Right renal cortex interstitium (tissue), 3 donors: Measurements from ENCODE around the gene RGS6. TPM values are rescaled to one million over a fixed set of nuclear protein-coding genes. Genes with fewer than 3 reads are reported as not detected.

ENCODE experiments used
- DNase-seq, 3 donors: peaks; one replicate each; pipeline ENCODE4 v3.0.0-alpha.2; 2013; ENCODE audit warnings: low read depth in 3 of 3, low spot score in 2 of 3
- polyA plus RNA-seq, 3 donors: library from polyadenylated mRNA; unstranded; fragments of 120-200 nt; gene quantifications; one replicate each; pipeline ENCODE4 v1.2.1, GENCODE V29; 2013; ENCODE audit not compliant: insufficient read length in 3 of 3

Gene RGS6
- polyA plus RNA-seq, 3 donors = 0.74 to 1.4 (median 0.80) TPM

DNA sequence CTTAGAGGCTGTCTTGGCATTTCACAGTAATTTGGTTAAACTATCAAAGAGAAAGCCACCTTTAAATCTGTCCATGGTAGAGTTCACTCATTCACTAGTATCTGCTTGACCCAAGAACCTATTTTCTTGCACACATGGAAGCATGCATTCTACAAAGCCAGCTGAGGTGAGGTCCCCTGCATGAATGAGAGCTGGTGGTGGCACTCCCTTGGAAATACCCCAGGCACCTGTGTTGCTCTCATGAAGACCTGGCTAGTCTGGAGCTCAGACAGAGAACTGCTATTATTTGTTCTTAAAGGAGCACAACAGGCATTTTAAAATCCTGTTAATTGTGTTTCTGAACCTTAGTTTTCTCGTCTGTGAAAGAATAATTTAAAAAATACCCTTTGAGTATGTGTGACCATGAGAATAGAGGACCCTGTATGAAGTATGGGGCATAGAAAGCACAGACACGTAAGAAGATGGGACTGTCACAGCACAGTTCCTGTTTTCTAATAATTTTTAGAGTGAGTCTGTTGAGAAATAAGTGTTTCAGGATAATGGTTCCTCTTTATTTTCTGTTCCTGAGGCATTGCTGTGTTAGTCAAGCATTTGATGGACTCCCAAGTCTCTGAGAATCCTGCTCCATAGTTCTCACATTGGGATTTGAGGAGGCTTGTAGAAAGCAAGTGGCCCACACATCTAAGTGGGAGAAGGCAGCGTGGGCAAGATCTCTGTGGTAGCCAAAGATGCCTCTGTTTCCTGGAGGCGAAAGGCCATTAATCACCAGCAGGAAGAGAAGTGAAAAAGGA is 10.9 kb downstream of the RGS6 start:
- no peak for DNase-seq

DNA sequence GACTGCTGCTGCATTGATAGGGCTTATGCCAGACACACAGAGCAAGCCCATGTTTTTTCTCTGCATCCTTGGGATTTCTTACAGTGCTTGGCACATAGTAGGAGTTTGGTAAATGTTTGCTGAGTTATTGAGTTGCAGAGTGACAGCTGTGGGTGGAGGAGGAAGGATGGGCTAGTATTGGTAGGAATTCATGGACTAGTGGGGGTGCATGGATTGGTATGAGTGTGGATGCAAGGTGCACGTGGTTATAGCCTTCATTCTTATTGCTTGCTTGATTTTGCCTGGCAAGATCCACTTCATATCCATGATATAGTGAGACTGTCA is 11.4 kb downstream of the RGS6 start:
- no peak for DNase-seq

DNA sequence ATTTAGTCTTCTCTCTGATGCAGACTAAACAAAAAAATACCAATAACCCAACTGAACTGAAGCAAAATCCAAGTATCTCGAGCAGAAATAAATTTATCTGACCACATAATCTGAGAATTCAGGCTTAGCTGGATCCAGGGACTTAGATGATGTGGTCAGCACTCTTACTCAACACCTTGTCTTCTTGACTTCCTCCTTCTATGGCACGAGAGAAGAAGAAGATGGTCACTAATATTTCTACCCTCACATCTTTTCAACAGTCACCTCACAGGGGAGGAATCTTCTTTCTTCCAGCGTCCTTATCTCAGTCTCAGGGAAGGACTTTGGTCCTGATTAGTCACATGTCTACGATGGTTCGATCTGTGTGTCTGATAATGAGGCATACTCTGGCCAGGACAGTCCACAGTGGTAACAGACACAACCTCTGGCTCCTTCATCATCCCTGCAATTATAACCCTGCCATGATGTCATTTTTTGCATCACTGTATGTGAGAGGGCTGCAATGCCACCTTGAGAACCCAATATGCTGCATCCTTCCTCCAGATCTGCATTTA is 15.8 kb downstream of the RGS6 start:
- DNase-seq = no peak

- DNase-seq = no peak
Measured at GRCh38 chr14:71952381-71953363, 20.4 kb downstream of the RGS6 start.

DNA sequence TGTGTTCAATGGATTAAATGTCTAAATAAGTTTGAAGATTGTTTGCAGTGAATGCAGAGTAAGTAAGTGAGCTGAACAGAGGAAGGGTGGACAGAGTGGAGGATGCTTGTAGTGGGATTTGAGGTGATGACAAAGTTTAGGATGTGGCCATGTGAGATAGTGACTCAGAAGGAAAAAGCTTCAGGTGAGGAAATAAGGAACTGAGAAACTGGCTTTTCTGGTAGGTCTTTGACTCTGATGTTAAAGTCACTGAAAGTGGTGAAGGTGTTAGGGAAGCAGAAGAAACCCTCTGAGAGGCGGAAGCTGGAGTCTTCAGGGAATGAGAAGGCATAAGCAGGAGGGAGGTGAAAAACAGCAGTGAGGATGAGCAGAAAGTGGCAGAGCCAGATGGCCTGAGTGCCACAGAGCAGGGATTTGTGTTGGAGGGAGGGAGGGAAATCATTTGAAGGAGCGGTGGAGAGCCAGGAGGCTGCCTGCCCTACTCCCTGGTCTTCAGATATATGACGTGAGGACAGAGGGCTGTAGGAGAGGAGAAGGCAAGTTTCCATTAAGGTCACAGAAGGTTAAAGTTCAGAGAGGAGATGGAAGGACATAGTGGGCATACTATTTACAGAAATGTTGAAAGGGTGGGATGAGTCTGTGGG is 24.8 kb downstream of the RGS6 start:
- DNase-seq = no peak

- DNase-seq = no peak
Measured at GRCh38 chr14:71959055-71959454, 26.8 kb downstream of the RGS6 start.

DNA sequence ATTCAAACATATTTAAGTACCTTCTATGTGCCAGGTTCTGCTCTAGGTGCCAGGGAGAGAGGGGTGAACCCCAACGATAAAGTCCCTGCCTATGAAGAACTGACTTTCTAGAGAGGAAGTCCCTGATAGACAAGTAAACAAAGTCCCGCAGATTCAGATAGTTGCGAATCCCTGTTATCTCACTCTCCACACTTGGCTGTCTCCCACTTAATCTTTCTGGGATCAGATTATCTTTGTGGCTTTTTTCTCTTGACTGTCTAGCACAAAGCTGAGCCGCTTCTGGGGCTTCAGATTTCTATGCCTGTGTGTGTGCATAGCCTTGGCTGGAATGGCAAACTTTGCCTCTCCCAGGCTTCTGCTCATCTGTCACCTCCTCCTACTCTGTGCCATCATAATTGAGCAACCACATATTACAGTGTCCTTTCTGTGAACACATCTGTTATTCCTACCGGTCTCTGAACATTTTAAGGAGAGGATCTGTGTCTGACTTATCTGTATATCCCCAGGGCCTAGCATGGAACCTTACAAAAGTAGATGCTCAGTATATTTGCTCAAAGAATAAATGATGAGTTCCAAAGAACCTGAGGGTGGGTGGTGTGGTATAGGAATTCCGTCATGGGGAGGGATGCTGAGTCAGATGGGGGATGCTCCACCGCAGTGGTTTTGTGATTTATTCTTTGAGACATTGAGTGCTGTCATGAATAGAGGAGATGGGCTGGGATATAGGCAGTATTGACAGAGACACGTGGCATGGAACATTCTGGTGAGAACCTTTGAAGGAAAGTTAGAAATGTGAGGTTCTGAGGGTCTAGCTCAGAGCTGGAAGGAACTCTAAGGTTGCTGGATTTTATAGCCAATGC is 28.5 kb downstream of the RGS6 start:
- no peak for DNase-seq

- DNase-seq = no peak
Measured at GRCh38 chr14:71961972-71962371, 29.7 kb downstream of the RGS6 start.

DNA sequence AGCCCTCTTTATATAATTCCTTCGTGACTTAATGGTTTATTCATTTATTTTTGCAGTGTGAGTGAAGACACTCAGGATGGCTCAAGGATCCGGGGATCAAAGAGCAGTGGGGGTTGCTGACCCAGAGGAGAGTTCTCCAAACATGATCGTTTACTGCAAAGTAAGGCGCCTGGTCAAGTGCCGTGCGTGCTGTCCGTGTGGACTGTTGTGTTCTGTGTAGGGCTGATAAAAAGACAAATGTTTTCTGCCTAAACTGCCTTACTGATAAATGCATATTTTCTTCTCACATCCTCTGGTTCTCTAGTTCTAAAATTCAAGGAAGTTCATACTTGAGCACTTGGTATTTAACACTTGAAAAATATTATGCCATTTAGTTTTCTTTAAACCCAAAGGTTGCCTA is 32.5 kb downstream of the RGS6 start:
- DNase-seq = no peak

- no peak for DNase-seq
Measured at GRCh38 chr14:71966528-71966927, 34.3 kb downstream of the RGS6 start.

GRCh38 chr14:71967704-71968103 is 35.5 kb downstream of the RGS6 start:
- DNase-seq = no peak

DNA sequence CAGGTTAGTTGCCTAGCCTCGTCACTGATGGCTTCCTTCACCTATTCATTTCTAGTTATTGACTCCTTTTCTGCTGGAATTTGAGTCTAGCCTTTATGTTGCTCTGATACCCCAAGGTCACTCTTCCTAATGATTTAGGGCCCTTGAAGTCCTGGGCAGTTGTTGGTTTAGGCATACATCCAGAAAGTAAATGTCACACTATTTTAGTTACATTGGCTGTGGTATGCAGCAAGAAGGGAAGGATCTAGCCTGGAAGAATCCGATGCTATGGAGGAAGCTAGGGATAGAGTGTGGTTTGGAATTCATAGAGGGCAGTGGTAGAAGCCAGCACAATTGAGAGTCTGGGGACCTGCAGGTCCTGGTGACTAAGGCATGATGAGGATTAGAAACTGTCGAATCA is 38.0 kb downstream of the RGS6 start:
- no peak for DNase-seq

- DNase-seq = peak; percentile 21 to 43 (median 30)
Measured at GRCh38 chr14:71985538-71986189, 53.4 kb downstream of the RGS6 start.

- DNase-seq = no peak
Measured at GRCh38 chr14:71988476-71988875, 56.2 kb downstream of the RGS6 start.

DNA sequence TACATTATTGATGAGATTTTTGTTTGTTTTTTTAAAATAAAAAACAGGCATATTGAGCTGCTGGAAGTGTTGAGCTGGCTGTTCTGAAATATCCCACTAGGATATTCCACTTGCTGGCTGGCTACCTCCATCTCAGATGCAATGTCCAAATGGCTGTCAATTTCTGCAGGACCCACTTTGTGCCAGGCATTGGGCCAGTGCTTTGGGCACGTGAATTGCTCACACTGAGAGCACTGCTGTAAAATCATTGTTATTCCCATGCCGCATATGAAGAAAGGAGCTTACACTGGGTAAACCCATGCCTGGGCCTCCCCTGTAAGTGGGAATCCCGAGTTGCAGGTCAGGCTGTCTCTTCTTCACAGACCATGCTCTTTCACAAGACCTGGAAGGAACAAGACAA is 56.7 kb downstream of the RGS6 start:
- DNase-seq = no peak

- no peak for DNase-seq
Measured at GRCh38 chr14:71994416-71994815, 62.2 kb downstream of the RGS6 start.

- no peak for DNase-seq
Measured at GRCh38 chr14:71995741-71996140, 63.5 kb downstream of the RGS6 start.

- DNase-seq = no peak
Measured at GRCh38 chr14:71996610-71997009, 64.4 kb downstream of the RGS6 start.

- DNase-seq = no peak
Measured at GRCh38 chr14:72000907-72001306, 68.7 kb downstream of the RGS6 start.

DNA sequence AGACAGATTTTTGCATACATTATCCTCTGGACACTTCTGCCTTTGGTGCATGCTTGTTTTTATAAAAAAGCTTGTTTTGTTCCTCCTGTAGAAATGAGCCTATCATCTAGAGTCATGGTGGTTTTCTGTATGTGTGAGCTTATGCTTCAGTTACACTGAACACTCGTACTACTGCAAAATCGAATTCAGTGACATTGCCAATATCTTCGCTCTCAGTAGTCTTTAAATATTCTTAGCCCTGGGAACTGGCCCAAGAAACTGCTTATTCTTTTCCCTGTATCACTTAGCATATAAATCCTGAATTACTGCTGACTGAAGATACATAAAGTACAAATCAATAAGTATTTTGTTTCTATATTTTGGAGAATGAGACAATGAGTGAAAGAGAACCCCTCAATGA is 70.5 kb downstream of the RGS6 start:
- DNase-seq = no peak
